HEK293 (cell line): ENCODE measurements around the gene PKM.

ENCODE experiments used
- CTCF ChIA-PET: fragments of 350-600 bp; formaldehyde crosslinking; extraction: SDS; loops from one replicate; lab custom pipeline; 2021; ENCODE audit warnings: antibody characterized with exemption; lab: Yijun Ruan, JAX
- POLR2A ChIA-PET: fragments of 300-600 bp; formaldehyde crosslinking; extraction: SDS; loops from one replicate; lab custom pipeline; 2020; ENCODE audit warnings: antibody characterized with exemption, inconsistent platforms; lab: Yijun Ruan, JAX
- H3K27ac ChIP-seq: fragments of 200-500 bp; sonication (Bioruptor generic); 2 replicates; pipeline ENCODE4 v1.5.1; 2014; ENCODE audit warnings: low read depth, low read length, control low read depth, inconsistent platforms; ENCODE audit errors: extremely low read depth
- H3K36me3 ChIP-seq, 2 experiments: fragments of 200-500 bp in 1 of 2; sonication (Bioruptor generic) in 1 of 2; 1 replicate in 1 of 2; 2 replicates in 1 of 2; pipeline ENCODE4 v1.5.1; 2014 to 2017; ENCODE audit warnings: inconsistent platforms in 2 of 2, low read length in 2 of 2; ENCODE audit not compliant: control insufficient read depth in 2 of 2, insufficient read depth in 1 of 2
- H3K4me1 ChIP-seq: fragments of 200-500 bp; sonication (Bioruptor generic); 2 replicates; pipeline ENCODE4 v1.5.1; 2014; ENCODE audit warnings: mild to moderate bottlenecking, low read length, inconsistent platforms; ENCODE audit not compliant: control insufficient read depth, insufficient read depth
- H3K4me3 ChIP-seq: 2 replicates; pipeline ENCODE4 v1.5.1; 2011; ENCODE audit warnings: low read depth, mild to moderate bottlenecking, control low read depth, low read length, moderate library complexity
- H3K9me3 ChIP-seq: fragments of 200-500 bp; sonication (Bioruptor generic); 2 replicates; pipeline ENCODE4 v1.5.1; 2014; ENCODE audit warnings: low read depth, low read length, inconsistent platforms; ENCODE audit not compliant: control insufficient read depth, insufficient read depth
- AEBP2 ChIP-seq: fragments of 450-650 bp; formaldehyde crosslinking; IDR thresholded peaks from 2 replicates; pipeline ENCODE4 v1.5.1; 2016; ENCODE audit warnings: missing biosample characterization, missing genetic modification characterization, borderline replicate concordance
- GLIS1 ChIP-seq: fragments of 450-650 bp; formaldehyde crosslinking; IDR thresholded peaks from 2 replicates; pipeline ENCODE4 v1.5.1; 2016; ENCODE audit warnings: missing biosample characterization, missing genetic modification characterization
- HOXD13 ChIP-seq: sonication (generic); formaldehyde crosslinking; IDR thresholded peaks from 2 replicates; pipeline ENCODE4 v1.8.0; 2022; ENCODE audit warnings: missing genetic modification reagents, borderline replicate concordance
- KLF8 ChIP-seq: fragments of 450-650 bp; formaldehyde crosslinking; IDR thresholded peaks from 2 replicates; pipeline ENCODE4 v1.5.1; 2016; ENCODE audit warnings: missing biosample characterization, missing genetic modification characterization
- PRDM6 ChIP-seq: fragments of 450-650 bp; formaldehyde crosslinking; IDR thresholded peaks from 2 replicates; pipeline ENCODE4 v1.5.1; 2017; ENCODE audit warnings: missing biosample characterization, missing genetic modification characterization
- ZBTB17 ChIP-seq: fragments of 450-650 bp; formaldehyde crosslinking; IDR thresholded peaks from 2 replicates; pipeline ENCODE4 v1.5.1; 2016; ENCODE audit warnings: missing biosample characterization, missing genetic modification characterization
- ZBTB21 ChIP-seq: fragments of 450-650 bp; formaldehyde crosslinking; IDR thresholded peaks from 2 replicates; pipeline ENCODE4 v1.5.1; 2017; ENCODE audit warnings: missing biosample characterization, missing genetic modification characterization
- ZBTB44 ChIP-seq: fragments of 450-650 bp; IDR thresholded peaks from 2 replicates; pipeline ENCODE4 v1.5.1; 2018; ENCODE audit warnings: missing biosample characterization, mild to moderate bottlenecking, missing genetic modification characterization
- ZBTB7A ChIP-seq: fragments of 450-650 bp; formaldehyde crosslinking; IDR thresholded peaks from 2 replicates; pipeline ENCODE4 v1.5.1; 2016; ENCODE audit warnings: low read depth, missing biosample characterization, missing genetic modification characterization
- ZFP3 ChIP-seq: fragments of 450-650 bp; formaldehyde crosslinking; IDR thresholded peaks from 2 replicates; pipeline ENCODE4 v1.5.1; 2016; ENCODE audit warnings: low read depth, missing biosample characterization, missing genetic modification characterization
- ZIC2 ChIP-seq: fragments of 450-650 bp; formaldehyde crosslinking; IDR thresholded peaks from 2 replicates; pipeline ENCODE4 v1.5.1; 2016; ENCODE audit warnings: missing biosample characterization, missing genetic modification characterization
- ZNF146 ChIP-seq: fragments of 450-650 bp; formaldehyde crosslinking; IDR thresholded peaks from 2 replicates; pipeline ENCODE4 v1.5.1; 2016; ENCODE audit warnings: missing biosample characterization, missing genetic modification characterization
- ZNF202 ChIP-seq: fragments of 450-650 bp; formaldehyde crosslinking; IDR thresholded peaks from 2 replicates; pipeline ENCODE4 v1.5.1; 2016; ENCODE audit warnings: missing biosample characterization, missing genetic modification characterization, borderline replicate concordance
- ZNF23 ChIP-seq: fragments of 450-650 bp; formaldehyde crosslinking; IDR thresholded peaks from 2 replicates; pipeline ENCODE4 v1.5.1; 2016; ENCODE audit warnings: missing biosample characterization, missing genetic modification characterization, borderline replicate concordance
- ZNF391 ChIP-seq: fragments of 450-650 bp; formaldehyde crosslinking; IDR thresholded peaks from 2 replicates; pipeline ENCODE4 v1.5.1; 2016; ENCODE audit warnings: low read depth, missing biosample characterization, missing genetic modification characterization, borderline replicate concordance
- ZNF394 ChIP-seq: fragments of 450-650 bp; formaldehyde crosslinking; IDR thresholded peaks from 2 replicates; pipeline ENCODE4 v1.5.1; 2016; ENCODE audit warnings: missing biosample characterization, missing genetic modification characterization, mild to moderate bottlenecking, moderate library complexity, borderline replicate concordance
- ZNF404 ChIP-seq: fragments of 450-650 bp; formaldehyde crosslinking; IDR thresholded peaks from 2 replicates; pipeline ENCODE4 v1.5.1; 2017; ENCODE audit warnings: missing biosample characterization, missing genetic modification characterization
- ZNF501 ChIP-seq: fragments of 450-650 bp; formaldehyde crosslinking; IDR thresholded peaks from 2 replicates; pipeline ENCODE4 v1.5.1; 2016; ENCODE audit warnings: missing biosample characterization, missing genetic modification characterization
- ZNF521 ChIP-seq: fragments of 450-650 bp; formaldehyde crosslinking; IDR thresholded peaks from 2 replicates; pipeline ENCODE4 v1.5.1; 2017; ENCODE audit warnings: missing biosample characterization, mild to moderate bottlenecking, missing genetic modification characterization
- ZNF544 ChIP-seq: fragments of 450-650 bp; formaldehyde crosslinking; IDR thresholded peaks from 2 replicates; pipeline ENCODE4 v1.5.0; 2017; ENCODE audit warnings: missing biosample characterization, missing genetic modification characterization
- ZNF548 ChIP-seq: fragments of 450-650 bp; formaldehyde crosslinking; IDR thresholded peaks from 2 replicates; pipeline ENCODE4 v1.5.1; 2016; ENCODE audit warnings: missing biosample characterization, missing genetic modification characterization
- ZNF600 ChIP-seq: fragments of 450-650 bp; formaldehyde crosslinking; IDR thresholded peaks from 2 replicates; pipeline ENCODE4 v1.5.1; 2016; ENCODE audit warnings: missing biosample characterization, missing genetic modification characterization
- ZNF664 ChIP-seq: fragments of 450-650 bp; formaldehyde crosslinking; IDR thresholded peaks from 2 replicates; pipeline ENCODE4 v1.5.1; 2016; ENCODE audit warnings: missing biosample characterization, missing genetic modification characterization
- ZNF701 ChIP-seq: fragments of 450-650 bp; formaldehyde crosslinking; IDR thresholded peaks from 2 replicates; pipeline ENCODE4 v1.5.1; 2016; ENCODE audit warnings: missing biosample characterization, missing genetic modification characterization
- ZNF768 ChIP-seq: fragments of 450-650 bp; formaldehyde crosslinking; IDR thresholded peaks from 2 replicates; pipeline ENCODE4 v1.5.1; 2018; ENCODE audit warnings: missing biosample characterization, mild to moderate bottlenecking, missing genetic modification characterization
- ZSCAN30 ChIP-seq: fragments of 450-650 bp; IDR thresholded peaks from 2 replicates; pipeline ENCODE4 v1.5.1; 2018; ENCODE audit warnings: missing biosample characterization, mild to moderate bottlenecking, missing genetic modification characterization, moderate library complexity
- TF ChIP-seq, protein P1 (sequence below): fragments of 450-650 bp; formaldehyde crosslinking; IDR thresholded peaks from 2 replicates; pipeline ENCODE4 v1.5.1; 2016; ENCODE audit warnings: missing biosample characterization, missing genetic modification characterization

The PKM gene

DNA sequence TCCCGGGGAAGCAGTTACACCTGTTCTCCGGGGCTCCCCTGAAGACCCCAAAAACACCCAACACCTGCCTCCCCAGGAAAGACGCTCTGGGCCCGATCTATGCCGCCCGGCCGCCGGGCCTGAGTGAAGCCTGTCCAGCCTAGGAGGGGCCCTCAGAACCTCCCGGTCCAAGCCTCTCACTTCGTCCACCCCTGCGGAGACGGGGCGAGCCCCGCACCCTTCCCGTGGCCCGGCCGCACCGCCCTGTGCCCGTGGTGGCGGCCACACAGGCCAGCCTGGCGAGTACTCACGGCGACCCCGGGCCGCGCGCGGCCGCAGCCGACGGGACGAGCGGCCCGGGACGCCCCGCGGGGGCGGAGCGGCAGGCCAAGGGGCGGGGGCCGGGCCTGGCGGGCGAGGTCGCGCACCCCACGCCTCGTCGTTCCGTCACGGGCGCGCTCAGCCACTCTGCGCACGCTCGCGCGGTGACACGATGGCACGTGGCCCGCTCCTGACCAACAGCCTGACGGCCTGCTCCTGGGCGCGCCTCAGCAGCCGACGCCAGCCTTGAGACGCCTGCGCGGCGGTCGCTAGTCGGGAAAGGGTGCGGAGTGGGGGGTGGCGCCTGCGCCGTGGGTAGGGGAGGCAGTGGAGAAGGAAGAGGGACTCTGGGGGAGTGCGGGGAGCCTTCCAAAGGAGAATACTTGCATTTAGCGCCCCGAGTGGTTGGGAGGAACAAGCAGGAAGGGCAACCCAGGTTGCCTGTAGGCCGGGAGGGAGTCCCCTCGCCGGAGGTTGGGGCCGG is 41.4 kb upstream of the PKM start, which contains the start of gene PARP6 (continued):
- TF ChIP-seq AEBP2 (tag by site-specific recombination) = no peak
- TF ChIP-seq ZNF544 (tag by site-specific recombination) = no peak

DNA sequence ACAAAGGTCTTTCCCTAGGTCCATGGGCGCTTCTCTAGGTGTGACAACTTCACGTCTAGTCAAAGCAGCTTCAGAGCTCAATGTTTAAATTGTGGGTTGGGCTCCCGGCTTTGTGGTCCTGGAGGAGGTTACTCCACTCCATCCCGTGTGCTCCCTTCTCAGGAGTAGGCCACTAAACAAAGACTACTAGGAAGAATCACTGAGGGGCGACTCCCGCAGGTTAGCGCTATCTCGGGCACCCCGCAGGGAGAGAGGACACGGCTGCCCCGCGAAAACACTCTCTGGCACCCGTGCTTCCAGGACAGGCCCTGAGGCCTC is 40.9 kb upstream of the PKM start:
- peaks cover 6% of the 10 kb centered on the region; the same call in 1 of the 2 replicates for H3K4me1 ChIP-seq
- H3K36me3 ChIP-seq = peaks cover 37 to 43% of the 10 kb centered on the region in 2 experiments
- H3K27ac ChIP-seq = peak overlapping the region; percentile 88
- ChIA-PET CTCF (interaction anchor here (0.6 to 1.7 kb wide), 4 partner anchors 14 to 76 kb away, joined by 3 to 5 read pairs (median 4); no protein-coding TSS in a partner anchor), POLR2A (interaction anchor here (0.6 to 1.9 kb wide), 3 partner anchors 32 to 41 kb away, joined by 3 to 11 read pairs (median 4); partner anchors contain the start of gene PKM)
- peak overlapping the region; percentile 82 for H3K4me3 ChIP-seq
- H3K9me3 ChIP-seq = no peaks in the 10 kb centered on the region
- TF ChIP-seq ZNF146 (no peak), ZNF501 (tag by site-specific recombination) (no peak), ZBTB7A (tag by site-specific recombination) (no peak), ZNF404 (tag by site-specific recombination) (no peak), ZNF202 (tag by site-specific recombination) (no peak), ZNF394 (tag by site-specific recombination) (peak; percentile 50; the same call in 1 of the 2 replicates), PRDM6 (tag by site-specific recombination) (no peak), ZIC2 (tag by site-specific recombination) (peak; percentile 73), ZBTB21 (tag by site-specific recombination) (no peak), ZBTB44 (tag by site-specific recombination) (no peak), ZNF23 (tag by site-specific recombination) (no peak), ZNF768 (tag by site-specific recombination) (no peak), ZNF391 (tag by site-specific recombination) (peak; percentile 24; the same call in 1 of the 2 replicates), HOXD13 (CRISPR knock-in tag) (no peak), KLF8 (tag by site-specific recombination) (peak; percentile 30; the same call in 1 of the 2 replicates), ZNF701 (tag by site-specific recombination) (no peak), GLIS1 (tag by site-specific recombination) (peak; percentile 40; the same call in 1 of the 2 replicates), ZNF521 (tag by site-specific recombination) (no peak), ZBTB17 (tag by site-specific recombination) (no peak), ZSCAN30 (tag by site-specific recombination) (no peak), ZNF664 (tag by site-specific recombination) (no peak), ZFP3 (tag by site-specific recombination) (no peak), ZNF548 (no peak), ZNF600 (peak; percentile 18)
- TF ChIP-seq, protein P1, sequence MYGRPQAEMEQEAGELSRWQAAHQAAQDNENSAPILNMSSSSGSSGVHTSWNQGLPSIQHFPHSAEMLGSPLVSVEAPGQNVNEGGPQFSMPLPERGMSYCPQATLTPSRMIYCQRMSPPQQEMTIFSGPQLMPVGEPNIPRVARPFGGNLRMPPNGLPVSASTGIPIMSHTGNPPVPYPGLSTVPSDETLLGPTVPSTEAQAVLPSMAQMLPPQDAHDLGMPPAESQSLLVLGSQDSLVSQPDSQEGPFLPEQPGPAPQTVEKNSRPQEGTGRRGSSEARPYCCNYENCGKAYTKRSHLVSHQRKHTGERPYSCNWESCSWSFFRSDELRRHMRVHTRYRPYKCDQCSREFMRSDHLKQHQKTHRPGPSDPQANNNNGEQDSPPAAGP (tag by site-specific recombination) = 0 out of 2 replicates have a peak, but pooled peaks have one; percentile 37
